Mesodermal cell (in vitro differentiated cells): ENCODE data around the gene GALR3.

ENCODE experiments used
- H3K27ac ChIP-seq: 2 replicates; pipeline ENCODE4 v1.7.0; 2013; ENCODE audit warnings: mild to moderate bottlenecking, low read depth, low read length, moderate library complexity; ENCODE audit not compliant: severe bottlenecking
- H3K36me3 ChIP-seq: 2 replicates; pipeline ENCODE4 v1.7.1; 2013; ENCODE audit warnings: mild to moderate bottlenecking, low read length, moderate library complexity; ENCODE audit not compliant: control insufficient read depth, insufficient read depth
- H3K4me1 ChIP-seq: one replicate; pipeline ENCODE4 v1.7.1; 2013; ENCODE audit warnings: mild to moderate bottlenecking, low read length; ENCODE audit not compliant: insufficient read depth, control insufficient read depth, poor library complexity, severe bottlenecking
- H3K4me3 ChIP-seq: 2 replicates; pipeline ENCODE4 v1.7.0; 2013; ENCODE audit warnings: low read length, control low read depth, mild to moderate bottlenecking; ENCODE audit not compliant: insufficient read depth, poor library complexity, severe bottlenecking; ENCODE audit errors: extremely low read depth
- H3K9me3 ChIP-seq: 2 replicates; pipeline ENCODE4 v1.7.1; 2013; ENCODE audit warnings: mild to moderate bottlenecking, low read length, moderate library complexity; ENCODE audit not compliant: control insufficient read depth
- WGBS, 2 experiments: methylation state at CpG; one replicate each; pipeline ENCODE4 v1.1.5; 2013; ENCODE audit warnings: missing lambda C conversion rate in 2 of 2; ENCODE audit not compliant: insufficient coverage in 2 of 2; 5-methylcytosine and 5-hydroxymethylcytosine counted together

The GALR3 gene

DNA sequence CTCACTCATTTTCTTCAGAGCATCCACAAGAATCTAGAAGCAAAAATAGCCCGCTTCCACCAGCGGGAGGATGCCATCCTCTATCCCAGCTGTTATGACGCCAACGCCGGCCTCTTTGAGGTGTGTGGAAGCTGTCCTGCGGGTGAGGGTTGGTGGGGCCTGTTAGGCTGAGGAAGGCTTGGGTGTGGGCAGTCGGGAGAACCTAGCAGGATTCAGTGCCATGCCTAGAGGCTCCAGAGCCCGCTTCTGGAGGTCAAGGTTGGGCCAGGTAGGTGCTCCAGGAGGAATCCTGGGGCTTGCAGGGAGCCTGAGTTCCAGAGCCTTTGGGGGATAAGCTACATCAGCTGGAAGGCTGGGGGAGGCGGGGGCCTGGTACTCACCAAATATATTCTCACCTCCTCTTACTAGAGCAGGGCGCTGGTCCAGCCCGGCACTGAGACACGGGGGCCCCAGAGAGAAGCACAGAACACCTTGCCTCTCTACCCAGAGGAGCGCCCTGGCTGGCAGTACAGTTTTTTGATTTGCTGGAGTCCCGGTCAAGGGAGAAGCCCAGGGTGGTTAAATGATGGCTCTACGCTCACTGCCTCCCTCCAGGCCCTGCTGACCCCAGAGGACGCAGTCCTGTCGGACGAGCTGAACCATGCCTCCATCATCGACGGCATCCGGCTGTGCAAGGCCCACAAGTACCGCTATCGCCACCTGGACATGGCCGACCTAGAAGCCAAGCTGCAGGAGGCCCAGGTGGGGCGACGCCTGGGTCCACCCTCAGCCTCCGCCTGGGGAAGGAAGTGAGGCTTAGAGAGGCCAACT is 10.1 kb upstream of the GALR3 start:
- Histone ChIP-seq H3K36me3 (peaks cover 11% of the 10 kb centered on the region), H3K4me1 (peaks cover 4% of the 10 kb centered on the region), H3K4me3 (no peak overlapping the region), H3K9me3 (no peaks in the 10 kb centered on the region), H3K27ac (no peak overlapping the region)
- 95 to 97% methylated on average over 19 to 22 of the region's 27 CpGs for WGBS, 2 experiments

DNA sequence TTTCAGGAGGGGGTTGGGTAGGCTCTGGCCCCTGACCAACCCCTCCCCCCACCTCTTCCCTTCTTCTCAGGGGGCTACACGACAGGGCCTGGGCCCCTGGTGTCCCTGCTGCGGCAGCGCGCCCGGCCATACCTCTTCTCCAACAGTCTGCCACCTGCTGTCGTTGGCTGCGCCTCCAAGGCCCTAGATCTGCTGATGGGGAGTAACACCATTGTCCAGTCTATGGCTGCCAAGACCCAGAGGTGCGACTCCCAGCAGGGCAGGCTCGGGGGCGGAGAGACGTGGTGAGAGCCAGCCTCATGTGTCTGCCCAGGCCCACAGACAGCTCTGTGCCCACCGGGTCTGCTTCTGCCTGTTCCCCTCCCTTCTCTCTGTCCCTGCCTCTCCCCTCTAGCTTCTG is 7.6 kb upstream of the GALR3 start:
- WGBS, 2 experiments: 86 to 92% methylated on average over 8 to 12 of the region's 12 CpGs
- H3K4me3 ChIP-seq: no peak overlapping the region
- H3K4me1 ChIP-seq: peaks cover 16% of the 10 kb centered on the region
- H3K9me3 ChIP-seq: no peaks in the 10 kb centered on the region
- peaks cover 11% of the 10 kb centered on the region for H3K36me3 ChIP-seq
- no peak overlapping the region for H3K27ac ChIP-seq

DNA sequence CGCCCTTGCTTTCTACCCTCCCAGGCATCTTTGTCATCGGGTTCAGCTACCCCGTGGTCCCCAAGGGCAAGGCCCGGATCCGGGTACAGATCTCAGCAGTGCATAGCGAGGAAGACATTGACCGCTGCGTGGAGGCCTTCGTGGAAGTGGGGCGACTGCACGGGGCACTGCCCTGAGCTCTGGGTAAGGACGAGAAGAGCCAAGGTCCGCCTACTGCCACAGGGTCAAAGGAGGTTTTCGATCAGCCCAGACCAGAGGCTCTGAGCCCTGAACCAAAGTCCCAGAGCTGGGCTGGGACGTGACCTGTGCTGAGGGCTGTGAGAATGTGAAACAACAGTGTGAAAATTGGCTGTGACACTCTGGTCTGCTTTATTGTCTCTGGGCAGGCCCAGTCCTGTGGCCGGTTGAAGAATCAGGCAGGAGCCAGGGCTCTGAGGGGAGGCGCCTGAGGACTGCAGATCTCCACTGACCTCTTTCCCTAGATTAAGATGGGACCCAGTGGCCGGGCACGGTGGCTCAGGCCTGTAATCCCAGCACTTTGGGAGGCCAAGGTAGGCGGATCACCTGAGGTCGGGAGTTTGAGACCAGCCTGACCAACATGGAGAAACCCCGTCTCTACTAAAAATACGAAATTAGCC is 6.5 kb upstream of the GALR3 start:
- Histone ChIP-seq H3K9me3 (no peaks in the 10 kb centered on the region), H3K27ac (no peak overlapping the region), H3K36me3 (peaks cover 11% of the 10 kb centered on the region), H3K4me3 (no peak overlapping the region), H3K4me1 (peaks cover 16% of the 10 kb centered on the region)
- WGBS, 2 experiments: 93 to 97% methylated on average over 20 to 23 of the region's 23 CpGs

DNA sequence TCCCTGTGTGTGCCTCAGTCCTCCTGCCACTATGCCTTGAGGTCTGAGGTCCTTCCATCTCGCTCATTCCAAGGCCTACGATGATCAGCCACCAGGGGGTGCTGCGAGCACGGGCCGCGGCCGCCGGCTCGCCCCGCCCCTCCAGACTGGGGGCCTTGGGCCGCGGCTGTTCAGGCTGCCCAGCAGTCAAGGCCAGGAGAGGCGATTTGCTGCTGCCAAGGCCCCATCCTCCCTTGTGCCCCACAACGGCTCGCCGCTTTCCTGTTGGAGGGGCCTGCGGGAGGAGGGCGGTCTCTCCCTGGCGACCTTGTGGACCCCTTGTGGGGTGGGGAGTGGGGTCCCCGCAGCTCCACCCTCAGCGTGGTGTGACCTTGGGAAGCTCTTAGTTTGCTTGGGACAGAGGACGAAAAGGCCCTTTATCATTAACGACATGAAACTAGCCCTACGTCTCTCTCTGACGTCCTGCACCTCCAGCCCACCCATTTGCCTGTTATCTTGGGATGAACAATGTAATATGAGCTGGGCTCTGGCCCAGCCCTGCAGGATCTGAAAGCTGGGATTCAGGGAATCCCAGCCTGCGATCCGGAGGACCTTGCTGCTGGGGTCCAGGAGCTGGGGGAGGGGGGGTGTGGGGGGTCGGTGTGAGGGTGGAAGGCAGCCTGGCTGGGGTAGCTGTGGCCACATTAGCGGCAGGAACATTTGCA is 5.3 kb upstream of the GALR3 start:
- Histone ChIP-seq H3K4me3 (peak overlapping the region; percentile 19), H3K36me3 (peaks cover 11% of the 10 kb centered on the region), H3K9me3 (no peaks in the 10 kb centered on the region), H3K4me1 (peaks cover 22% of the 10 kb centered on the region), H3K27ac (peak overlapping the region; percentile 94)
- WGBS, 2 experiments: 0 to 1% methylated on average over 10 to 14 of the region's 29 CpGs

DNA sequence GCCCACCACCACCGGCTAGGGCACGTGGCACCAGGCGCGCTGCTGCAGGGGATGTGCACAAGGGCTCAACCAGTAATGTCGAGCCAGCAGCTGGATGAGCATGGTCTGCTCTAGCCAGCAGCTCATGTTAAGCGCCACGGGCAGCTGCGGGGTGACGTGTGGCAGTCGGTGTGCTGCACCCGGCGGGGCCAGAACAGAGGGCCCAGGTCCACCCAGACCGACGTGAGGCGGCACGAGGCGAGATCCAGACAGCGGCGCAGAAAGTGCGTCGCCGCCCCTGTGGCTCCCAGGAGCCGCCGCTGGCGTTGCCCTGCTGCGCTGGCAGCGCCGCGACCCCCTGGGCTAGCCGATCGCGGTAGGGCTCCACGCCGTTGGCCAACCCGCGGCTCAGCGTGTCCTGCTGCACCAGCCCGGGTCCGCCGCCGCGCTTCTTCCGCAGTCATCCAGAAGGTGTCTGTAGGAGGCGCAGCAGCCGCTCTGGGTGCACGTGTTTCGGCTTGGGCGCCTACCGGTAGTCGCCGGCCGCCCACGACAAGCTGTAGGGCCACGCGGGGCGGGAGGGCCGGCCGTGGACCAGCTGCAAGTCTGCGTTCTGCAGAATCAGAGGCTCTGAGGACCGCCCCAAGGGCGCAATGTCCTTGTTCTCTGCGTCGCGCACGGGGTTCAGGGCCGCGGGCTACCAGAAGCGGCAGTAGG is 4.6 kb upstream of the GALR3 start:
- 7% methylated on average over 53 to 68 of the region's 68 CpGs for WGBS, 2 experiments
- H3K36me3 ChIP-seq: peaks cover 9% of the 10 kb centered on the region
- H3K4me3 ChIP-seq: peak overlapping the region; percentile 19
- H3K27ac ChIP-seq: peak overlapping the region; percentile 94
- H3K9me3 ChIP-seq: no peaks in the 10 kb centered on the region
- peaks cover 22% of the 10 kb centered on the region for H3K4me1 ChIP-seq

DNA sequence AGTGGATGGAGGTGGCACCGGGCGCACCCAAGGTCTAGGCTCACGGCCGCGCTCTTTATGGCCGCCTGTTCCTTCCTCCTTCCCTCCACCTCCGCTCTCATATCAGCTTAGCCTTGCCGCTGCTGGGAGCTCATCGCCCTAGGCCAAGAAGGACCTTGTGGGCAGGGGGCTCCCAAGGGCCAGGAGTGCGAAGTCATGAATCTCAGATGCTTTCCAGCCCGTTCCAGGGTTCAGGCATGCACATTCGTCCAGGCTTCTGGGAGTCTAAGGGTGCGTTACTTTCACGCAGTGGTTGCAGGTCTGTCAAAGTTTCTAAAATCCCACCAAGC is 4.1 kb upstream of the GALR3 start:
- Histone ChIP-seq H3K9me3 (no peaks in the 10 kb centered on the region), H3K4me1 (peaks cover 22% of the 10 kb centered on the region), H3K27ac (no peak overlapping the region), H3K36me3 (peaks cover 8% of the 10 kb centered on the region), H3K4me3 (no peak overlapping the region)
- 52 to 62% methylated on average over 7 to 12 of the region's 14 CpGs for WGBS, 2 experiments

DNA sequence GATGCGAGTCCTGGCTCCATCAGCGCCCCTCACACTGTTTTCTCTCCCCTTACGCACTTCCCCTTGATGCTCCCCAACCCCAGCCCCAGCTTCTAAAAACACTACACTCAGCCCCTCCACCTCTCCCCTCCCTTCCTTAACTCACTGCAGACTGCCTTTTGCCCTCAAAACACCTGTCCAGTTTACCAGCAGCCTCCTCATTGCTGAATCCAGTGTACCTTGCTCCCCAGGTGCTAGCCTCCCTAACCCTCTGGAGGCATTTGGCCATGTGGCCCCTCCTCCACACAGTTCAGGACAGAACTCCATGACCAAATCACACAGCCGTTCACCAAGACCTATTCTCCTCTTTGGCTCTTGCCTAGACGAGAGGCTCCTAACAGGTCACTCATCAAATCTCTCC is 2.8 kb upstream of the GALR3 start:
- no peak overlapping the region for H3K27ac ChIP-seq

DNA sequence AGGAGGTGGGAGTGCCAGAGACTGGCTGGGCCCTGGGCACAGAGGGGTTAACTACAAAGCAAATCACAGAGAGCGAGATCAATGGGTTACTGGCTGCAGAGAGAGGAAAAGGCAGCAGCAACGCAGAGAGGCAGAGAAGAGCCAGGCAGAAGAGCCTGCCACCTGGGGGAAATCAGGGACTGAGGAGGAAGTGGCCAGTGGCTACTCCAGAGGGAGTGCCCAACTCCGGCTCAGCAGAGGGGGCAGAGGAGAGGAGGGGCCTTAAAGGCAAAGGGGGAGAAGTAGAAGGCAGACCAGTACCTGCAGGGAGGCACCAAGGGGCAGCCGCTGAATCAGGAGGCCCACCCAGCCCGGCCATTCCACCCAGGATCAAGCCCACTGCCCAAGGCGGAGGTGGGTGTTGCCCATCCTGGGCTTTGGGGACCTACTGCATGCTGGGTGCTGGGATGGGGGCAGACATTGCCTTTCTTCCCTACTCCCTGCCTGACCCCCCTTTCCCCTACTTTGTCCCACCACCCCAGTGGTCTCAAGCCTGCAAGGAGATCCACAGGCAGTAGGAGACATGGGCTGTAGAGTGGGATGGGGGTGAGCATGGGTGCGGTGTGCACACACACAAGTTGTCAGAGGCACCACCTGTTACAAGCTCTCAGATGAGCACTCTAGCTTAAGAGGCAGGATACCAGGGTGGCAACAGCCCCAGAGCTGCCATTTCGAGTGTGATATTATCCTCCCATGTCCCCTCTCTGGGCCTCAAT is 926 bp upstream of the GALR3 start:
- H3K4me3 ChIP-seq: no peak overlapping the region

More for the DNA sequence above, 2.8 kb upstream of the GALR3 start:
- Histone ChIP-seq H3K36me3 (no peaks in the 10 kb centered on the region), H3K4me3 (no peak overlapping the region), H3K9me3 (no peaks in the 10 kb centered on the region), H3K4me1 (peaks cover 22% of the 10 kb centered on the region)
- 90 to 100% methylated on average over 2 to 5 of the region's 5 CpGs for WGBS, 2 experiments

DNA sequence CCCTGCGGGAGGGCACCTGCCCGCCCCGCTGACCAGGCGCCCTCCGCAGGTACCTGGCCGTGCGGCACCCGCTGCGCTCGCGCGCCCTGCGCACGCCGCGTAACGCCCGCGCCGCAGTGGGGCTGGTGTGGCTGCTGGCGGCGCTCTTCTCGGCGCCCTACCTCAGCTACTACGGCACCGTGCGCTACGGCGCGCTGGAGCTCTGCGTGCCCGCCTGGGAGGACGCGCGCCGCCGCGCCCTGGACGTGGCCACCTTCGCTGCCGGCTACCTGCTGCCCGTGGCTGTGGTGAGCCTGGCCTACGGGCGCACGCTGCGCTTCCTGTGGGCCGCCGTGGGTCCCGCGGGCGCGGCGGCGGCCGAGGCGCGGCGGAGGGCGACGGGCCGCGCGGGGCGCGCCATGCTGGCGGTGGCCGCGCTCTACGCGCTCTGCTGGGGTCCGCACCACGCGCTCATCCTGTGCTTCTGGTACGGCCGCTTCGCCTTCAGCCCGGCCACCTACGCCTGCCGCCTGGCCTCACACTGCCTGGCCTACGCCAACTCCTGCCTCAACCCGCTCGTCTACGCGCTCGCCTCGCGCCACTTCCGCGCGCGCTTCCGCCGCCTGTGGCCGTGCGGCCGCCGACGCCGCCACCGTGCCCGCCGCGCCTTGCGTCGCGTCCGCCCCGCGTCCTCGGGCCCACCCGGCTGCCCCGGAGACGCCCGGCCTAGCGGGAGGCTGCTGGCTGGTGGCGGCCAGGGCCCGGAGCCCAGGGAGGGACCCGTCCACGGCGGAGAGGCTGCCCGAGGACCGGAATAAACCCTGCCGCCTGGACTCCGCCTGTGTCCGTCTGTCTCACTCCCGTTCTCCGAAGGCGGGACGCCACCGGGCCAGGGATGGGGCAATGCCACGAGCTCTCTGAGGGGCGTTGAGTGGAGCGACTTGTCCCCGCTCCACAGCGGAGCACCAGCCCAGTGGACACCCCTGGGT is 1.8 kb downstream of the GALR3 start:
- Histone ChIP-seq H3K4me1 (peaks cover 5% of the 10 kb centered on the region), H3K9me3 (no peaks in the 10 kb centered on the region), H3K27ac (no peak overlapping the region), H3K4me3 (peak overlapping the region; percentile 27), H3K36me3 (peaks cover 10% of the 10 kb centered on the region)
- WGBS, 2 experiments: 12 to 13% methylated on average over 98 to 126 of the region's 135 CpGs

More for the DNA sequence above, 926 bp upstream of the GALR3 start:
- Histone ChIP-seq H3K27ac (no peak overlapping the region), H3K4me1 (peaks cover 22% of the 10 kb centered on the region), H3K36me3 (no peaks in the 10 kb centered on the region), H3K9me3 (no peaks in the 10 kb centered on the region)
- 39 to 60% methylated on average over 5 to 8 of the region's 8 CpGs for WGBS, 2 experiments
